ENCODE data around the gene USP3. TPM values are rescaled to one million over a fixed set of nuclear protein-coding genes. Genes with fewer than 3 reads are reported as not detected.

USP3 gene
- total RNA-seq, 2 experiments from 2014 or later = 57.1 to 58.6 TPM

DNA sequence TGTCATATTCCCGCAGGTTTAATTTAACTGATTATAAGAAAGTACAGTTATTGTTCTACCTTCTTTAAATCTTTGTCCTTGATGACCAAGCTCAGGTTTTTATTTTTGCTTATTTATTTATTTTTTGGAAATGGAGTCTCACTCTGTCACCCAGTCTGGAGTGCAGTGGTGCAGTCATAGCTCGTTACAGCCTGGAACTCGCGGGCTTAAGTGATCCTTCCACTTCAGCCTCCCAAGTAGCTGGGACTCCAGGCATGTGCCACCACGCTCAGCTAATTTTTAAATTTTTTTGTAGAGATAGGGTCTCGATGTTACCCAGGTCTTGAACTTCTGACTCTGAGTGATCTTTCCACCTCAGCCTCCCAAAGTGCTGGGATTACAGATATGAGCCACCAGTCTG, 8.9 kb downstream of the USP3 start:
- Mint-ChIP-seq H3K4me1 (ENCODE audit: low read depth) (peaks cover 91% of the 10 kb centered on the region), H3K36me3 (ENCODE audit: low read depth) (no peaks in the 10 kb centered on the region), H3K4me3 (no peak overlapping the region), H3K9me3 (no peaks in the 10 kb centered on the region), H3K27me3 (no peaks in the 10 kb centered on the region), H3K27ac (no peak overlapping the region)
- intact Hi-C loops (cut with micrococcal nuclease) = no loop called here
- ChIA-PET POLR2A (interaction anchor here (1.0 to 2.1 kb wide), 4 partner anchors 8 to 40 kb away, joined by 3 to 15 read pairs (median 4); partner anchors contain the start of gene USP3), CTCF (interaction anchor here (1.1 to 5.1 kb wide), 3 partner anchors 17 to 86 kb away, joined by 5 to 26 read pairs (median 5); no protein-coding TSS in a partner anchor)
- ATAC-seq = no peak
- DNase-seq = no peak
- TF ChIP-seq, protein P1, sequence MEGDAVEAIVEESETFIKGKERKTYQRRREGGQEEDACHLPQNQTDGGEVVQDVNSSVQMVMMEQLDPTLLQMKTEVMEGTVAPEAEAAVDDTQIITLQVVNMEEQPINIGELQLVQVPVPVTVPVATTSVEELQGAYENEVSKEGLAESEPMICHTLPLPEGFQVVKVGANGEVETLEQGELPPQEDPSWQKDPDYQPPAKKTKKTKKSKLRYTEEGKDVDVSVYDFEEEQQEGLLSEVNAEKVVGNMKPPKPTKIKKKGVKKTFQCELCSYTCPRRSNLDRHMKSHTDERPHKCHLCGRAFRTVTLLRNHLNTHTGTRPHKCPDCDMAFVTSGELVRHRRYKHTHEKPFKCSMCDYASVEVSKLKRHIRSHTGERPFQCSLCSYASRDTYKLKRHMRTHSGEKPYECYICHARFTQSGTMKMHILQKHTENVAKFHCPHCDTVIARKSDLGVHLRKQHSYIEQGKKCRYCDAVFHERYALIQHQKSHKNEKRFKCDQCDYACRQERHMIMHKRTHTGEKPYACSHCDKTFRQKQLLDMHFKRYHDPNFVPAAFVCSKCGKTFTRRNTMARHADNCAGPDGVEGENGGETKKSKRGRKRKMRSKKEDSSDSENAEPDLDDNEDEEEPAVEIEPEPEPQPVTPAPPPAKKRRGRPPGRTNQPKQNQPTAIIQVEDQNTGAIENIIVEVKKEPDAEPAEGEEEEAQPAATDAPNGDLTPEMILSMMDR (IDR thresholded peaks at IDR 0.05) = no peak

DNA sequence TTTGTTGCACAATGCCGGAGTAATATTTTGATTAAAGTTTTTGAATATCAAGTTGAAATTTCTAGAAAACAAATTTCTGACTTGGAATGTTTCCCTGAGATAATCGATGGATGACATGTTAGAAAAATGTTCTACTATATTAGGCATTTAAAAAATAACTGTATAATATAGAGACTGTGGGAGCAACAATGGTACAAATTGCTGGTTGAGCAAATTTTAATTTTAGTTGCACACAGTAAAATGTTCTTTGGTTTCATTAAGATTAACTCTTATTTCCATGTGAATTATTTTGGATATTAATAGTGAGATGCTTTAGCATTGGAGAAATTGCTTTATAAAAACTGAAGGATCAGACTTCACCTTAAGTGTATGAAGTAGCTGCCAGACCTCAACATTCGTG, 9.3 kb downstream of the USP3 start:
- H3K27me3 Mint-ChIP-seq = no peaks in the 10 kb centered on the region
- no peaks in the 10 kb centered on the region for H3K9me3 Mint-ChIP-seq
- ATAC-seq (no peak), DNase-seq (no peak)
- ChIA-PET CTCF (interaction anchor here (1.1 to 5.1 kb wide), 3 partner anchors 15 to 86 kb away, joined by 3 to 26 read pairs (median 5); no protein-coding TSS in a partner anchor), POLR2A (interaction anchor here (1.1 to 2.1 kb wide), 3 partner anchors 8 to 26 kb away, joined by 3 to 15 read pairs (median 3); partner anchors contain the start of gene USP3)
- TF ChIP-seq, protein P1 (IDR thresholded peaks at IDR 0.05) = no peak
- H3K4me1 Mint-ChIP-seq (ENCODE audit: low read depth) = peaks cover 91% of the 10 kb centered on the region
- H3K36me3 Mint-ChIP-seq (ENCODE audit: low read depth) = no peaks in the 10 kb centered on the region
- no peak overlapping the region for H3K4me3 Mint-ChIP-seq
- H3K27ac Mint-ChIP-seq = no peak overlapping the region
- intact Hi-C loops (cut with micrococcal nuclease) = no loop called here

DNA sequence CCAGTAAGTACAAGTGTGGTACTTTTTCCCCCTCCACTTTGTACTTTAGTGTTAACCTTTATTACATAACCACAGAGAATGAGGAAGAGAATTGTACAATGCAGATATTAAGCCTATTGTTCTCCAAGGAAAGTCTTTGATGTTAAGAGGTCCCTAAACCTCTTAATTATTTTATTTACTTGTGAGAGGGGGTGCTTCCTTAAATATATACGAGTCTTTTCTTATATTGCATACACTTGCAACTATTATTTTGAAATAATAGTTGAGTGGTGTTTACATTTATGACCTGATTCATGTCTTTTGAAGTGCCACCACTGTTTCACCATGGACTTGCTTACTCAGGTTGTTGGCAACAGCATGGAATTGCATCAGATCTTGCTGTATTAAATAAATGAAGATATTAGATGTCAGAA, 10.1 kb downstream of the USP3 start:
- CTCF ChIA-PET = interaction anchor here (0.7 to 5.1 kb wide), 7 partner anchors 9 to 85 kb away, joined by 3 to 26 read pairs (median 3); no protein-coding TSS in a partner anchor
- Mint-ChIP-seq H3K27me3 (no peaks in the 10 kb centered on the region), H3K27ac (peak overlapping the region; percentile 84), H3K36me3 (ENCODE audit: low read depth) (no peaks in the 10 kb centered on the region), H3K4me3 (peak overlapping the region; percentile 45), H3K4me1 (ENCODE audit: low read depth) (peaks cover 91% of the 10 kb centered on the region), H3K9me3 (no peaks in the 10 kb centered on the region)
- TF ChIP-seq, protein P1 (IDR thresholded peaks at IDR 0.05) = no peak
- POLR2A ChIA-PET = interaction anchor here (0.8 to 2.1 kb wide), 3 partner anchors 9 to 92 kb away, joined by 3 to 15 read pairs (median 4); partner anchors contain the start of gene USP3
- ATAC-seq (no peak), DNase-seq (no peak)
- intact Hi-C loops (cut with micrococcal nuclease) = no loop called here

DNA sequence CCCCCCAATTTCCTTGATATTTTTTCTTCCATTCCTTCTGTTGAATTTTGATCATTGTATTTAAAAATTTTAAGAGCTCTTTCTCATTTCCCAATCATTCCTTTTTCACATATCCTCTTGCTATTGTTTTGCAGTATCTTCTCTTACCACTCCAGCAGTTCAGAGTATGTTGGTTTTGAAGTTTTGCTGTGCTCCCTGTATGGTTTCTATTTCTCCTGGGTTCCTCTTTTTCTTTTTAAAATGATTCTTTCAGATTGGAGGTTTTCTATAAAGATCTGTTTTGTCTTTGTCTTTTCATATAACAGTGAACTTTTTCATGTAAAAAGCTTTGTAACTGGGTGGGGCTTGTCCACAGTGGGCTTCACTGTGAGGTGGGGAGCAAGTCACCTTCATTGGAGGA, 12.8 kb downstream of the USP3 start:
- H3K27ac Mint-ChIP-seq = peak overlapping the region; percentile 76
- no peaks in the 10 kb centered on the region for H3K27me3 Mint-ChIP-seq
- DNase-seq (no peak), ATAC-seq (peak; percentile 15)
- ChIA-PET CTCF (interaction anchor here (1.0 to 1.7 kb wide), 5 partner anchors 9 to 83 kb away, joined by 3 to 8 read pairs (median 3); no protein-coding TSS in a partner anchor), POLR2A (interaction anchor here (1.0 to 2.4 kb wide), 5 partner anchors 9 to 28 kb away, joined by 3 to 8 read pairs (median 4); partner anchors contain the start of gene USP3)
- H3K9me3 Mint-ChIP-seq = no peaks in the 10 kb centered on the region
- TF ChIP-seq, protein P1 (IDR thresholded peaks at IDR 0.05) = no peak
- H3K36me3 Mint-ChIP-seq (ENCODE audit: low read depth) = no peaks in the 10 kb centered on the region
- intact Hi-C loops (cut with micrococcal nuclease) = no loop called here
- H3K4me3 Mint-ChIP-seq = no peak overlapping the region
- H3K4me1 Mint-ChIP-seq (ENCODE audit: low read depth) = peaks cover 89% of the 10 kb centered on the region

DNA sequence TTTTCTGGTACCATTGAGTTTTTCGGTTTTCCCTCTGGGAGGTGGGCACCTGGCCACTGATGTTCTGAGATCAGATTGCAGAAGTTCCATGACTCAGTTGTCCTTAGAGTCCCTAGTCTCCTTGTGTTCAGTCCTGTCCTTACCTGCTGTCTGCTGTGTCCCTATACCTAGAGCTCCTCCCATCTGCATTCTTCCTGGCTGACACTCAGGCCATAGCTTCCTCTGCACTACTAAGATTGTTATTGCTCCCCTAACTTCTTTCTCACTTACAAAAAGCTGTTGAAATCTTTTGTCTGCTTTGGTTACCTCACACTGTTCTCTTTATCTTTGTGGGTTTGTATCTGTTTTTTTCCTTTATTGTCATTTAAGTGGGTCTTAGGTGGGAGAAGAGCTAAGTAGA, 13.2 kb downstream of the USP3 start:
- Mint-ChIP-seq H3K36me3 (ENCODE audit: low read depth) (no peaks in the 10 kb centered on the region), H3K9me3 (no peaks in the 10 kb centered on the region), H3K27me3 (no peaks in the 10 kb centered on the region), H3K27ac (peak overlapping the region; percentile 76), H3K4me3 (no peak overlapping the region), H3K4me1 (ENCODE audit: low read depth) (peaks cover 89% of the 10 kb centered on the region)
- DNase-seq (no peak), ATAC-seq (peak; percentile 68)
- ChIA-PET CTCF (interaction anchor here (1.0 to 1.7 kb wide), 5 partner anchors 10 to 83 kb away, joined by 3 to 8 read pairs (median 3); no protein-coding TSS in a partner anchor), POLR2A (interaction anchor here (1.0 to 2.4 kb wide), 6 partner anchors 10 to 28 kb away, joined by 3 to 8 read pairs (median 4); partner anchors contain the start of gene USP3)
- TF ChIP-seq, protein P1 (IDR thresholded peaks at IDR 0.05) = no peak
- intact Hi-C loops (cut with micrococcal nuclease) = no loop called here

All from activated CD8-positive, alpha-beta T cell treated with anti-CD3 and anti-CD28 coated beads for 36 hours (primary cell).